Naive B cell (primary cell): ENCODE measurements around the gene HVCN1. TPM values are rescaled to one million over a fixed set of nuclear protein-coding genes. Genes with fewer than 3 reads are reported as not detected.
"Not testable (repeated sequence)": the region's sequence is repeated elsewhere in the genome, so short reads cannot be mapped to it uniquely, and the experiment has no call there.

Experiments used
- ATAC-seq, 2 donors: fragments of 150-1000 bp; cut with Tn5 transposase; 2 replicates each; pipeline ENCODE4 v1.10.0; 2021; ENCODE audit warnings: low read depth in 2 of 2, mild to moderate bottlenecking in 2 of 2, moderate library complexity in 2 of 2
- DNase-seq: peaks from one replicate; pipeline ENCODE4 v3.0.0; 2022
- H3K27ac Mint-ChIP-seq, 6 donors: one replicate each; pipeline ENCODE4 v1.8.0; 2020 to 2022; ENCODE audit warnings: mild to moderate bottlenecking in 6 of 6, mixed read lengths in 6 of 6, moderate library complexity in 5 of 6, inconsistent platforms in 2 of 6
- H3K27me3 Mint-ChIP-seq, 3 donors: one replicate each; pipeline ENCODE4 v1.8.0; 2021 to 2022; ENCODE audit warnings: mixed read lengths in 3 of 3, mild to moderate bottlenecking in 1 of 3
- H3K36me3 Mint-ChIP-seq, 2 donors: one replicate each; pipeline ENCODE4 v1.8.0; 2020 to 2022; ENCODE audit warnings: mixed read lengths in 2 of 2, inconsistent platforms in 1 of 2, mild to moderate bottlenecking in 1 of 2
- H3K4me1 Mint-ChIP-seq, 3 donors: one replicate each; pipeline ENCODE4 v1.8.0; 2020 to 2022; ENCODE audit warnings: mixed read lengths in 3 of 3, inconsistent platforms in 1 of 3, mild to moderate bottlenecking in 1 of 3, moderate library complexity in 1 of 3
- H3K4me3 Mint-ChIP-seq, 8 donors: one replicate each; pipeline ENCODE4 v1.8.0; 2020 to 2022; ENCODE audit warnings: mild to moderate bottlenecking in 8 of 8, mixed read lengths in 8 of 8, moderate library complexity in 8 of 8, inconsistent platforms in 2 of 8
- H3K9me3 Mint-ChIP-seq, 7 donors: one replicate each; pipeline ENCODE4 v1.8.0; 2020 to 2022; ENCODE audit warnings: mixed read lengths in 7 of 7, mild to moderate bottlenecking in 5 of 7, inconsistent platforms in 2 of 7, moderate library complexity in 1 of 7
- polyA plus RNA-seq, 6 donors: library from polyadenylated mRNA; unstranded; fragments of 300-500 nt; fragmentation: Illumina TruSeq; gene quantifications; one replicate each; pipeline ENCODE4 v1.2.3, GENCODE V29; 2021; ENCODE audit warnings: low read depth in 6 of 6

Gene HVCN1
- polyA plus RNA-seq, 6 donors from 2014 or later, result 654 to 887 (median 845) TPM

GRCh38 chr12:110616471-110617115, 72.3 kb downstream of the HVCN1 start:
- Mint-ChIP-seq H3K4me3 (peak overlapping the region in 4 of 8 donors; percentile 32 to 93 (median 70)), H3K36me3 (peaks cover 0 to 5% of the 10 kb centered on the region in 2 donors), H3K27ac (peak overlapping the region; percentile 12 to 90 (median 66)), H3K4me1 (peaks cover 16 to 86% (median 59%) of the 10 kb centered on the region in 3 donors), H3K27me3 (no peaks in the 10 kb centered on the region), H3K9me3 (no peaks in the 10 kb centered on the region)
- ATAC-seq (no peak), DNase-seq (no peak)

GRCh38 chr12:110615171-110615570, 73.7 kb downstream of the HVCN1 start:
- no peak for DNase-seq
- Mint-ChIP-seq H3K4me1 (peaks cover 24 to 87% (median 62%) of the 10 kb centered on the region in 3 donors), H3K4me3 (peak overlapping the region; percentile 60 to 93 (median 79)), H3K36me3 (peaks cover 0 to 5% of the 10 kb centered on the region in 2 donors), H3K27ac (peak overlapping the region in 5 of 6 donors; percentile 72 to 94 (median 90)), H3K27me3 (no peaks in the 10 kb centered on the region), H3K9me3 (peaks cover 0 to 4% (median 0%) of the 10 kb centered on the region in 7 donors)
- no peak for ATAC-seq

- peak; percentile 99 for ATAC-seq
- Mint-ChIP-seq H3K36me3 (peaks cover 0 to 5% of the 10 kb centered on the region in 2 donors), H3K9me3 (peaks cover 0 to 5% (median 0%) of the 10 kb centered on the region in 7 donors), H3K4me3 (peak within 1 kb of the TSS; percentile 81 to 95 (median 91)), H3K27ac (peak within 1 kb of the TSS; percentile 89 to 98 (median 92)), H3K4me1 (peaks cover 16 to 87% (median 63%) of the 10 kb centered on the region in 3 donors), H3K27me3 (no peaks in the 10 kb centered on the region)
- peak; percentile 95 for DNase-seq
Observed at GRCh38 chr12:110613771-110614684, 74.9 kb downstream of the HVCN1 start, which contains the start of gene TCTN1. TCTN1 (plus strand) TSS chr12:110614129; CDS start chr12:110614183, 54 bp downstream.

GRCh38 chr12:110613071-110613770, 75.7 kb downstream of the HVCN1 start:
- H3K27ac Mint-ChIP-seq, result peak overlapping the region; percentile 61 to 98 (median 92)
- peaks cover 0 to 5% of the 10 kb centered on the region in 2 donors for H3K36me3 Mint-ChIP-seq
- peaks cover 18 to 93% (median 71%) of the 10 kb centered on the region in 3 donors for H3K4me1 Mint-ChIP-seq
- peaks cover 0 to 5% (median 0%) of the 10 kb centered on the region in 7 donors for H3K9me3 Mint-ChIP-seq
- H3K4me3 Mint-ChIP-seq, result peak overlapping the region; percentile 81 to 95 (median 91)
- DNase-seq (no peak), ATAC-seq (no peak)
- no peaks in the 10 kb centered on the region for H3K27me3 Mint-ChIP-seq

- peak overlapping the region; percentile 67 to 99 (median 94) for H3K27ac Mint-ChIP-seq
- peaks cover 0 to 5% (median 0%) of the 10 kb centered on the region in 7 donors for H3K9me3 Mint-ChIP-seq
- DNase-seq, result no peak
- peaks cover 36 to 94% (median 71%) of the 10 kb centered on the region in 3 donors for H3K4me1 Mint-ChIP-seq
- no peaks in the 10 kb centered on the region for H3K36me3 Mint-ChIP-seq
- peak overlapping the region; percentile 53 to 96 (median 86) for H3K4me3 Mint-ChIP-seq
- H3K27me3 Mint-ChIP-seq, result no peaks in the 10 kb centered on the region
- ATAC-seq, result no peak
Observed at GRCh38 chr12:110606253-110606611, 82.7 kb downstream of the HVCN1 start.

GRCh38 chr12:110602085-110602814, 86.7 kb downstream of the HVCN1 start:
- H3K4me3 Mint-ChIP-seq, result peak overlapping the region in 4 of 8 donors; percentile 42 to 79 (median 44)
- H3K9me3 Mint-ChIP-seq, H3K36me3 Mint-ChIP-seq, H3K27me3 Mint-ChIP-seq: not testable (repeated sequence)
- peak overlapping the region; percentile 51 to 94 (median 80) for H3K27ac Mint-ChIP-seq
- H3K4me1 Mint-ChIP-seq, result peaks cover 35 to 80% (median 49%) of the 10 kb centered on the region in 3 donors
- ATAC-seq, result peak; percentile 17 to 27
- peak; percentile 53 for DNase-seq

GRCh38 chr12:110600254-110600653, 88.7 kb downstream of the HVCN1 start:
- Mint-ChIP-seq H3K4me3 (peak overlapping the region in 4 of 8 donors; percentile 1 to 55 (median 19)), H3K27me3 (no peaks in the 10 kb centered on the region), H3K27ac (peak overlapping the region in 5 of 6 donors; percentile 26 to 93 (median 71)), H3K36me3 (no peaks in the 10 kb centered on the region), H3K9me3 (no peaks in the 10 kb centered on the region), H3K4me1 (peaks cover 33 to 61% (median 45%) of the 10 kb centered on the region in 3 donors)
- DNase-seq (peak; percentile 41), ATAC-seq (peak; percentile 37 to 44)

GRCh38 chr12:110599334-110599733, 89.6 kb downstream of the HVCN1 start:
- Mint-ChIP-seq H3K4me3 (peak overlapping the region in 5 of 8 donors; percentile 2 to 77 (median 16)), H3K27me3 (no peaks in the 10 kb centered on the region), H3K36me3 (no peaks in the 10 kb centered on the region), H3K9me3 (no peaks in the 10 kb centered on the region), H3K4me1 (peaks cover 26 to 53% (median 37%) of the 10 kb centered on the region in 3 donors), H3K27ac (peak overlapping the region; percentile 13 to 91 (median 64))
- ATAC-seq, result peak; percentile 16 to 31
- no peak for DNase-seq

Other genes with a start within 250 kb of the HVCN1 start
- 1,000 to 10,000 TPM; 1,452 to 1,836 (median 1,596) TPM for gene ARPC3, start 238.8 kb downstream of the HVCN1 start, polyA plus RNA-seq
- gene GPN3, start 220.9 kb downstream of the HVCN1 start, polyA plus RNA-seq, result 10 to 100 TPM; 23.3 to 48.1 (median 36.0) TPM
- 10 to 100 TPM in 5 of 6 donors, 1 to 10 TPM in 1; 8.9 to 17.9 (median 15.6) TPM for gene FAM216A, start 220.3 kb downstream of the HVCN1 start, polyA plus RNA-seq
- gene VPS29, start 187.0 kb downstream of the HVCN1 start, polyA plus RNA-seq, result 100 to 1,000 TPM; 120 to 151 (median 143) TPM
- gene RAD9B, start 186.8 kb downstream of the HVCN1 start, polyA plus RNA-seq, result 1 to 10 TPM; 1.2 to 4.7 (median 1.6) TPM
- 10 to 100 TPM in 5 of 6 donors, 1 to 10 TPM in 1; 7.1 to 21.3 (median 15.9) TPM for gene PPTC7, start 105.8 kb downstream of the HVCN1 start, polyA plus RNA-seq
- 100 to 1,000 TPM in 1 of 6 donors, 10 to 100 TPM in 5; 52.8 to 109 (median 84.3) TPM for gene TCTN1, start 75.0 kb downstream of the HVCN1 start, polyA plus RNA-seq
- 100 to 1,000 TPM; 198 to 315 (median 216) TPM for gene PPP1CC, start 53.8 kb upstream of the HVCN1 start, polyA plus RNA-seq
- gene CCDC63, start 157.9 kb upstream of the HVCN1 start, polyA plus RNA-seq, result not detected
- 1 to 10 TPM in 1 of 6 donors, under 1 TPM in 1, not detected in 4; 0.84 to 1.9 TPM for gene MYL2, start 231.5 kb upstream of the HVCN1 start, polyA plus RNA-seq